HepG2 (cell line): ENCODE measurements around the gene RNASE4. TPM values are rescaled to one million over a fixed set of nuclear protein-coding genes. Genes with fewer than 3 reads are reported as not detected.

ENCODE experiments used
- ATAC-seq: fragments of 200-7000 bp; cut with Tn5 transposase; 3 replicates; pipeline ENCODE4 v1.9.1; 2020; ENCODE audit warnings: mild to moderate bottlenecking, moderate library complexity
- BruUV-seq: library from RNA; stranded (reverse); fragments of 400-500 nt; replicated peaks from 2 replicates; lab custom pipeline; 2021; lab: Mats Ljungman, UMichigan
- CTCF ChIA-PET: fragments of 300-600 bp; formaldehyde crosslinking; extraction: SDS; loops from one replicate; lab custom pipeline; 2021; ENCODE audit warnings: low total read pairs, inconsistent platforms, low intra/inter-chr PET ratio; lab: Yijun Ruan, JAX
- POLR2A ChIA-PET: fragments of 350-600 bp; sonication (Branson Sonifier 250); formaldehyde crosslinking; loops from one replicate; lab custom pipeline; 2020; ENCODE audit warnings: antibody characterized with exemption, inconsistent platforms; lab: Yijun Ruan, JAX
- DNase-seq: peaks from one replicate; pipeline ENCODE4 v3.0.0-alpha.2; 2015; ENCODE audit warnings: low spot score
- FAIRE-seq: peaks from 3 replicates; lab custom pipeline; 2011; peaks lifted over from hg19 to GRCh38; lab: Jason Lieb, UNC
- H2AFZ ChIP-seq: one replicate; pipeline ENCODE4 v1.6.1; 2011; ENCODE audit warnings: low read length, inconsistent platforms
- H3K27ac ChIP-seq: fragments of 300-600 bp; 3 replicates; pipeline ENCODE4 v1.8.0; 2011; ENCODE audit warnings: mixed run types, mild to moderate bottlenecking, mixed read lengths, low read length, inconsistent platforms; ENCODE audit not compliant: insufficient read depth; ENCODE audit errors: extremely low read length
- H3K27me3 ChIP-seq, 2 experiments: fragments of 200-600 bp in 1 of 2; 2 replicates in 1 of 2; 3 replicates in 1 of 2; pipeline versions ENCODE4 v1.6.0 to v1.8.0; 2011; ENCODE audit warnings: low read length in 2 of 2, mild to moderate bottlenecking in 2 of 2, moderate library complexity in 2 of 2, inconsistent platforms in 1 of 2; ENCODE audit not compliant: insufficient read depth in 2 of 2, control insufficient read depth in 1 of 2
- H3K36me3 ChIP-seq, 2 experiments: fragments of 200-600 bp in 1 of 2; replicated peaks in 1 of 2; 2 replicates in 1 of 2; 3 replicates in 1 of 2; pipeline versions ENCODE4 v1.5.1 to v1.8.0; 2011; ENCODE audit warnings: low read length in 2 of 2, inconsistent platforms in 1 of 2; ENCODE audit not compliant: insufficient read depth in 2 of 2, control insufficient read depth in 1 of 2
- H3K4me1 ChIP-seq: 2 replicates; pipeline ENCODE4 v1.5.1; 2012; ENCODE audit warnings: low read length, inconsistent platforms; ENCODE audit not compliant: insufficient read depth
- H3K4me2 ChIP-seq: 2 replicates; pipeline ENCODE4 v1.6.0; 2011; ENCODE audit warnings: low read depth, low read length, inconsistent platforms
- H3K4me3 ChIP-seq, 3 experiments: fragments of 200-600 bp in 1 of 3; sonication (generic), shearing (Covaris generic) in 1 of 3; replicated peaks in 1 of 3; 2 replicates each; pipeline ENCODE4 v1.5.1; 2011 to 2016; ENCODE audit warnings: low read length in 3 of 3, inconsistent platforms in 2 of 3, low read depth in 2 of 3, mild to moderate bottlenecking in 2 of 3, control low read depth in 1 of 3, mixed read lengths in 1 of 3; ENCODE audit not compliant: insufficient read depth in 1 of 3
- H3K79me2 ChIP-seq: one replicate; pipeline ENCODE4 v1.6.1; 2011; ENCODE audit warnings: low read length, inconsistent platforms; ENCODE audit not compliant: insufficient read depth
- H3K9ac ChIP-seq: 2 replicates; pipeline ENCODE4 v1.6.0; 2011; ENCODE audit warnings: mild to moderate bottlenecking, low read depth, low read length, inconsistent platforms; ENCODE audit not compliant: insufficient read depth
- H3K9me3 ChIP-seq: 2 replicates; pipeline ENCODE4 v1.5.1; 2012; ENCODE audit warnings: mild to moderate bottlenecking, low read length
- H4K20me1 ChIP-seq: 2 replicates; pipeline ENCODE4 v1.6.0; 2011; ENCODE audit warnings: inconsistent platforms, mild to moderate bottlenecking, low read length, moderate library complexity; ENCODE audit not compliant: insufficient read depth
- ATF1 ChIP-seq: IDR thresholded peaks from 2 replicates; pipeline ENCODE4 v1.6.1; 2016; ENCODE audit warnings: mild to moderate bottlenecking, control low read depth
- ERF ChIP-seq: IDR thresholded peaks from 2 replicates; pipeline ENCODE4 v1.6.1; 2018; ENCODE audit warnings: missing biosample characterization, missing genetic modification reagents
- FOXA1 ChIP-seq, 2 experiments: fragments of 450-650 bp in 1 of 2; sonication (generic) in 1 of 2; formaldehyde crosslinking in 1 of 2; IDR thresholded peaks; 2 replicates each; pipeline versions ENCODE4 v1.4.0 to v1.6.1; 2016 to 2020; ENCODE audit warnings: missing genetic modification reagents in 1 of 2
- KLF16 ChIP-seq, 2 experiments: sonication (generic) in 1 of 2; formaldehyde crosslinking in 1 of 2; IDR thresholded peaks; 2 replicates each; pipeline versions ENCODE4 v1.6.1 to v1.8.0; 2016 to 2023; ENCODE audit warnings: missing genetic modification reagents in 2 of 2, missing compliant biosample characterization in 1 of 2
- MXI1 ChIP-seq: IDR thresholded peaks from 3 replicates; pipeline ENCODE4 v1.6.1; 2012; ENCODE audit warnings: low read depth, low read length, inconsistent platforms, borderline replicate concordance
- PAF1 ChIP-seq: IDR thresholded peaks from 2 replicates; pipeline ENCODE4 v1.6.1; 2016; ENCODE audit warnings: missing genetic modification reagents, missing compliant biosample characterization
- PATZ1 ChIP-seq: sonication (generic); formaldehyde crosslinking; IDR thresholded peaks from 2 replicates; pipeline ENCODE4 v1.4.0; 2020; ENCODE audit warnings: missing genetic modification reagents
- REST ChIP-seq, 2 experiments: IDR thresholded peaks; 2 replicates each; pipeline ENCODE4 v1.6.1; 2011 to 2012; ENCODE audit warnings: low read length in 2 of 2, borderline replicate concordance in 1 of 2, low read depth in 1 of 2, mild to moderate bottlenecking in 1 of 2, moderate library complexity in 1 of 2
- SOX13 ChIP-seq, 3 experiments: fragments of 450-650 bp in 1 of 3; sonication (generic) in 1 of 3; formaldehyde crosslinking in 1 of 3; IDR thresholded peaks in 2 of 3; conservative IDR thresholded peaks in 1 of 3; 2 replicates each; pipeline versions ENCODE4 v1.5.0 to v1.6.1; 2016 to 2020; ENCODE audit warnings: antibody characterized with exemption in 1 of 3, mild to moderate bottlenecking in 1 of 3, missing compliant biosample characterization in 1 of 3, missing genetic modification reagents in 1 of 3, moderate library complexity in 1 of 3
- ZBTB20 ChIP-seq: sonication (generic); formaldehyde crosslinking; IDR thresholded peaks from 2 replicates; pipeline ENCODE4 v1.8.1; 2023; ENCODE audit warnings: missing genetic modification reagents, low read depth, mild to moderate bottlenecking, borderline replicate concordance
- ZBTB7B ChIP-seq: sonication (generic); formaldehyde crosslinking; IDR thresholded peaks from 2 replicates; pipeline ENCODE4 v1.4.0; 2020; ENCODE audit warnings: missing genetic modification reagents
- ZFP90 ChIP-seq: sonication (generic); formaldehyde crosslinking; IDR thresholded peaks from 2 replicates; pipeline ENCODE4 v1.8.0; 2022; ENCODE audit warnings: missing genetic modification reagents, mild to moderate bottlenecking, inconsistent platforms, borderline replicate concordance
- ZNF382 ChIP-seq: sonication (generic); formaldehyde crosslinking; IDR thresholded peaks from 2 replicates; pipeline ENCODE4 v1.5.0; 2020; ENCODE audit warnings: missing genetic modification reagents, mild to moderate bottlenecking, borderline replicate concordance
- ZNF484 ChIP-seq: sonication (generic); formaldehyde crosslinking; IDR thresholded peaks from 2 replicates; pipeline ENCODE4 v1.5.1; 2020; ENCODE audit warnings: mild to moderate bottlenecking, low read depth, missing genetic modification reagents, borderline replicate concordance
- ZNF709 ChIP-seq: sonication (generic); formaldehyde crosslinking; IDR thresholded peaks from 2 replicates; pipeline ENCODE4 v1.5.0; 2020; ENCODE audit warnings: mild to moderate bottlenecking, missing genetic modification reagents
- ZNF792 ChIP-seq: IDR thresholded peaks from 2 replicates; pipeline ENCODE4 v1.6.1; 2016
- WGBS: methylation state at CpG from one replicate; pipeline ENCODE4 v1.1.6; 2017; ENCODE audit warnings: low lambda C conversion rate; 5-methylcytosine and 5-hydroxymethylcytosine counted together
- in situ Hi-C: cut with HindIII; loops from 2 replicates; pipeline ENCODE4 v1.10.0; 2017; ENCODE audit warnings: low pct_unique_long_range_greater_than_20kb; ENCODE audit not compliant: extremely low pct_ligation_motif_present
- intact Hi-C: fragments of 100-400 bp; cut with micrococcal nuclease; formaldehyde crosslinking; loops from one replicate; pipeline ENCODE4 v1.10.0; 2022; ENCODE audit not compliant: unreplicated experiment
- polyA plus RNA-seq, 8 experiments: library from polyadenylated mRNA; depleted of rRNA in 3 of 8; stranded (reverse) in 7 of 8; unstranded in 1 of 8; fragments of >200 nt; fragmentation: Illumina TruSeq in 4 of 8; extraction: Trizol in 4 of 8; gene quantifications; 2 replicates each; pipeline versions ENCODE4 v1.2.1 to v1.2.3, GENCODE V29; 2011 to 2016; ENCODE audit warnings: low read depth in 4 of 8, missing spikeins in 1 of 8, mixed read lengths in 1 of 8; ENCODE audit not compliant: insufficient read depth in 1 of 8
- total RNA-seq, 5 experiments: library from RNA; depleted of rRNA; stranded (reverse); fragments of >200 nt; fragmentation: Illumina TruSeq; extraction: Trizol; gene quantifications; 2 replicates each; pipeline ENCODE4 v1.2.3, GENCODE V29; 2016; ENCODE audit warnings: low read depth in 1 of 5

The RNASE4 gene
- total and polyA plus RNA-seq, 2 of the 13 experiments (the other 11 are each of a cell fraction or from before 2014, with no cell fraction given) = 109 to 983 TPM

- POLR2A ChIA-PET = interaction anchor here (0.6 to 8.9 kb wide), 26 partner anchors 8 to 417 kb away, joined by 3 to 141 read pairs (median 6); partner anchors contain the start of genes APEX1, OSGEP, PARP2 and PIP4P1
- Histone ChIP-seq H3K4me2 (peak overlapping the region; percentile 96), H3K36me3 (peaks cover 0 to 4% of the 10 kb centered on the region in 2 experiments; a peak in 3 of 5 replicates), H2AFZ (no peak overlapping the region), H3K9ac (peak overlapping the region; percentile 95), H4K20me1 (peaks cover 20% of the 10 kb centered on the region), H3K27me3 (peaks cover 0 to 5% of the 10 kb centered on the region in 2 experiments; a peak in 1 of 5 replicates), H3K4me1 (peaks cover 43% of the 10 kb centered on the region), H3K27ac (peak overlapping the region; percentile 97), H3K4me3 (peak overlapping the region; percentile 83 to 89 (median 89)), H3K9me3 (no peaks in the 10 kb centered on the region), H3K79me2 (peaks cover 60% of the 10 kb centered on the region)
- ATAC-seq = peak; percentile 2; the same call in 1 of the 3 replicates
- intact Hi-C loops = loop anchor here (1.0 to 5.0 kb wide), 5 partner anchors 21 to 353 kb away; partner anchors contain the start of genes CCNB1IP1 and PARP2
- in situ Hi-C loops = loop anchor here (10.0 kb wide), 1 partner anchor 362 kb away; no protein-coding TSS in a partner anchor
- CTCF ChIA-PET = no interaction called here
- no TSS peak for BruUV-seq
- 1% methylated on average over 7 of the region's 7 CpGs for WGBS
- peak; percentile 98 for DNase-seq
- FAIRE-seq = peak; percentile 91
- TF ChIP-seq ZBTB7B (CRISPR knock-in tag) = peak; percentile 66; the same call in 1 of the 2 replicates
- peak in 1 of 2 experiments; percentile 90; a peak in 2 of 4 replicates for TF ChIP-seq KLF16 (CRISPR knock-in tag; IDR thresholded peaks at IDR 0.05)
- TF ChIP-seq ZNF709 (CRISPR knock-in tag) = no peak
- no peak for TF ChIP-seq ZNF484 (CRISPR knock-in tag)
- peak; percentile 72; the same call in 1 of the 2 replicates for TF ChIP-seq ZFP90 (CRISPR knock-in tag)
- TF ChIP-seq ZBTB20 = peak; percentile 62; the same call in 1 of the 2 replicates
- TF ChIP-seq PAF1 (CRISPR knock-in tag) = 0 out of 2 replicates have a peak, but pooled peaks have one; percentile 38
- TF ChIP-seq PATZ1 (CRISPR knock-in tag) = 0 out of 2 replicates have a peak, but pooled peaks have one; percentile 36
- TF ChIP-seq REST (IDR thresholded peaks at IDR 0.05; ENCODE audit: borderline replicate concordance in 1 of 2, low read depth in 1 of 2, low read length in 2 of 2) = peak in 1 of 2 experiments; percentile 88; a peak in 3 of 4 replicates
- peak; percentile 97 for TF ChIP-seq SOX13 (IDR thresholded peaks at IDR 0.05)
- TF ChIP-seq SOX13 (CRISPR knock-in tag; conservative IDR thresholded peaks at IDR 0.05 in 1 of 2, IDR thresholded peaks at IDR 0.05 in 1 of 2) = peak in 1 of 2 experiments; percentile 99; a peak in 2 of 4 replicates
- peak; percentile 64; the same call in 1 of the 2 replicates for TF ChIP-seq ATF1
- TF ChIP-seq ZNF382 (CRISPR knock-in tag) = no peak
- TF ChIP-seq ZNF792 (CRISPR knock-in tag) = peak; percentile 51; the same call in 1 of the 2 replicates
- peak; percentile 83 for TF ChIP-seq ERF (CRISPR knock-in tag)
- TF ChIP-seq FOXA1 (IDR thresholded peaks at IDR 0.05) = peak; percentile 51
- TF ChIP-seq FOXA1 (CRISPR knock-in tag; IDR thresholded peaks at IDR 0.05) = peak; percentile 88
- peak; percentile 94; the same call in 2 of the 3 replicates for TF ChIP-seq MXI1
Observed at GRCh38 chr14:20686386-20687143, 2.2 kb downstream of the RNASE4 start.
